Left cardiac atrium (tissue), 4 donors: ENCODE data around the gene PSD4. TPM values are rescaled to one million over a fixed set of nuclear protein-coding genes. Genes with fewer than 3 reads are reported as not detected.
A peak's percentile ranks its signal among the peaks of the same experiment; 100 is the strongest.

Source experiments
- ATAC-seq, 2 donors: fragments of 200-7000 bp; cut with Tn5 transposase; one replicate each; pipeline ENCODE4 v1.9.1; 2020; ENCODE audit warnings: mild to moderate bottlenecking in 2 of 2, moderate library complexity in 2 of 2
- DNase-seq: peaks from one replicate; pipeline ENCODE4 v3.0.0-alpha.2; 2020
- intact Hi-C, 2 donors: fragments of 100-400 bp; cut with DNase I; formaldehyde crosslinking; loops; one replicate each; pipeline versions ENCODE4 v1.14.1 to v1.15.1; 2022 to 2023
- total RNA-seq, 2 donors: library from RNA; stranded (reverse); fragmentation: NEBNext Ultra II Directional; extraction: Animal tissue kit (Norgen Biotek cat#: 25700); gene quantifications; one replicate each; pipeline ENCODE4 v1.2.1, GENCODE V29; 2021
- donor health status: DM: no; HTN: yes; CAD: no.
- donor health status: DM: no; HTN: yes; CAD: no; lungs with severe emphysema.
- donor health status: DM: yes; HTN: yes; CAD: no.
- donor health status: Dilated cardiomyopathy.

Gene PSD4
- total RNA-seq, 2 donors from 2014 or later, result 4.1 to 4.4 TPM

DNA sequence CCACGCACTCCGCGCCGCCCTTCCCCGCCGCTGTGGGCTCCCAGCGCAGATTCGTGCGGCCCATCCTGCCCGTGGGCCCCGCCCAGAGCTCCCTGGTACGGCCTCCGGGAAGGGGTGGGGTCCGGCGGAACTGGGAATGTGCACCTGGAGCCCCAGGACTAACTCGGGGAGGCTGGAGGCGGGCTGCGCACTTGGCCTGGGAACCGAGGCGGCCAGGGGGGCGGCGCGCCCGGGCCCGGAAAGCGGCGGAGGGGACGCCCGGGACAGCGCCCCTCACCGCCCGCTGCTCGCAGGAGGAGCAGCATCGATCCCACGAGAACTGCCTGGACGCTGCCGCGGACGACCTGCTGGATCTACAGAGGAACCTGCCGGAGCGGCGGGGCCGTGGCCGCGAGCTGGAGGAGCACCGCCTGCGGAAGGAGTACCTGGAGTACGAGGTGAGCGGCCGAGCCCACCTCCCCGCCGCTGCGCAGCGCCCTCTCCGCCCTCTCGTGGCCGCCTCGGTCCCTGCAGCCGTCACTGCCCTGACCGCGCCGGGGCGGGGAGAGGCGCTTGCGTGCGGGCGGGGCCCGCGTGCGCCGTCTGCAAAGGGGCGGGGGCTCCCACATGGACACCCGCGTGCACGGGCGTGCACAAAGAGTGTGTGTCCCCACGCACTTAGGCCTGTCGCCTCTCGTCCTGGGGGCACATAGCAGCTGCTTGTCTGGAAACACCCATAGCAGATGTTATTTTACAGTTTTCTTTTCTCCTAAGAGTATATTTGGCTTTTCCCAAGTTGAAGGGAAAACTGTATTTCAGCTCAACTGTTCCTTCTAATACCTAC lies 25.2 kb downstream of the PSD4 start:
- intact Hi-C loops, result loop anchor here in 1 of 2 donors (5.0 kb wide), 1 partner anchor 62 kb away; no protein-coding TSS in a partner anchor
- DNase-seq (peak; percentile 83), ATAC-seq (peak; percentile 91 to 93)

DNA sequence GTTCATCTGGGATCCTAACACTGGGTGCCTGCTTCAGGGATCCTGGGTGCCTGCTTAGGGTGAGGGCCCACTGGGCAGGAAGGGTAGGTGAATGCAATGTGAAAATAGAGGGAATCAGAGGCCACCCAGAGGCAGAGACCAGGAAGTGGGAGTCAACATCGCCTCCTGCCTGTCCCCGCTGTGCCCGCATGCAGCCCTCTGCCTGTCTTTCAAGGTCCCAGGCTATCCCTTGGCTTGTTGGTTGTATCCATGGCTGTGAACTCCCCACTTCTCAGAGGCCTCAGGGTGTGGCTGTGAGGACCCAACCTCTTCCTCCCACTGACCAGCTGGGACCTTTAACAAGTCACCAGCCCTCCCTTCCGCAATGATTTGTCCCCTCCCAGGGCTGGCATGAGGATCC lies 26.5 kb downstream of the PSD4 start:
- intact Hi-C loops, result loop anchor here (2.0 to 10.0 kb wide), 5 partner anchors 47 to 175 kb away; no protein-coding TSS in a partner anchor
- DNase-seq (no peak), ATAC-seq (no peak)

DNA sequence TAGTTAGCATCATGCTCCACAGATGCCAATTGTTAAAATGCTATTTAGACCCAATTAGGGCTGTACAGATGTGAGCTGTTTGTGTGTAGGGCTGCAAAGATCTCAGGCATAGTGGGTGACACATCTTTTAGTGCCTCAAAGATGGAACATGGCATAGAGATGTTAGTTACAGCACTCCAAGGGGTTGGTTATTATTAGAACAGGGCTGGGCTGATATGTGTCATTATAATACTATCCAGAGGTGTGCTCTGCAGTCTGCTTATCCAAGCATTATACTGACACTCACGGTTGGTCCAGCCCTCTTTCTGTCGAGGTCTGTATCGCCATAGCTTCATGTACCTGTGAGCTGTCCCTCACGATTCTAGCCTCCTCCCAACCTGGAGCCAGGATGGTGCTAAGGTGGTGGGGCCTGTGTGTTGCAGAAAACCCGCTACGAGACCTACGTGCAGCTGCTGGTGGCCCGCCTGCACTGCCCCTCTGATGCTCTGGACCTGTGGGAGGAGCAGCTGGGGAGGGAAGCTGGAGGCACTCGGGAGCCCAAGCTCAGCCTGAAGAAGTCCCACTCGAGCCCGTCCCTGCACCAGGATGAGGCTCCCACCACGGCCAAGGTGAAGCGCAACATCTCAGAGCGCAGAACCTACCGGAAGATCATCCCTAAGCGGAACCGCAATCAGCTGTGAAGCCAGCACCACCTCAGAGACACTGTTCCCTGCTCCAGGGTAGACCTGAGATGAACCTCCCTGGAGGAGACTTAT lies 27.1 kb downstream of the PSD4 start:
- ATAC-seq, result no peak
- DNase-seq, result no peak
- intact Hi-C loops, result loop anchor here (2.0 to 10.0 kb wide), 5 partner anchors 46 to 174 kb away; no protein-coding TSS in a partner anchor

DNA sequence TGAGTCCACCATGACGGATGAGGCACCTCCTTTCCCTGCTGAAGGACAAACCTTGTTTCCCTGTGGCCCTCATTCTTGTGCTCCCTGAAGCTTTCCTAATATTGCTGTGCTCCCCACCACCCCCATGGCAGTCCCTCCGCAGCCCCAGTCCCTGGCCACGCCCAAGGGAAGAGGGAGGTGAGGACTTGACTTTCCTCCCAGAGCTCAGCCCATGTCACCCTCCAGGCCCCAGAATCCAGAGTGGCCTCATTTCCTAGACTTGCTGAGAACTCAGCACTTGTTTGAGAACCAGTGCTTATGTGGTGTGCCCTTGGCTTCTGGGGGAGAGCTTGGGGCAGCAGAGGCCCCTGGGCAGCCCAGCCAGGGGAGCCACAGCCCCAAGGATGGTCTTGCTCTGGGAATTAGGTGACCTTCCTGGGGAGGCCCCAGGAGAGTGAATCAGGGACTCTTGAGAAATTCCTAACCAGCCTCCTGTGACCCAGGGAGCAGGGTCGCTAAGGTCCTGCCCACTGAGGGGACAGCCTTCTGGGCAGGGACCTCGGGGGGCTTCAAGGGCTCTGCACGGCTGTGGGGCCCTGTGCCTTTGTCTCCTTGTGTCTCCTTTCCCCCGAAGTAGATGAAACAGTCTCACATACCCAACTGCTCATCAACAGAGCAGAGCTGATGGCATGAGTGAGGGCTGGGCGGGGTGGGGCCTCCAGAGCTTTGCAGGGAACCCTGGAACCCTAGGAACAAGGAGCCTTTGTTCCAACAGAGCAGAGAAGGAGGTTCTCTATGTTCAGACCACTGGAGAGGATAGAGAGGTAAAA lies 27.9 kb downstream of the PSD4 start:
- intact Hi-C loops, result loop anchor here (2.0 to 10.0 kb wide), 5 partner anchors 46 to 173 kb away; no protein-coding TSS in a partner anchor
- ATAC-seq (no peak), DNase-seq (no peak)

DNA sequence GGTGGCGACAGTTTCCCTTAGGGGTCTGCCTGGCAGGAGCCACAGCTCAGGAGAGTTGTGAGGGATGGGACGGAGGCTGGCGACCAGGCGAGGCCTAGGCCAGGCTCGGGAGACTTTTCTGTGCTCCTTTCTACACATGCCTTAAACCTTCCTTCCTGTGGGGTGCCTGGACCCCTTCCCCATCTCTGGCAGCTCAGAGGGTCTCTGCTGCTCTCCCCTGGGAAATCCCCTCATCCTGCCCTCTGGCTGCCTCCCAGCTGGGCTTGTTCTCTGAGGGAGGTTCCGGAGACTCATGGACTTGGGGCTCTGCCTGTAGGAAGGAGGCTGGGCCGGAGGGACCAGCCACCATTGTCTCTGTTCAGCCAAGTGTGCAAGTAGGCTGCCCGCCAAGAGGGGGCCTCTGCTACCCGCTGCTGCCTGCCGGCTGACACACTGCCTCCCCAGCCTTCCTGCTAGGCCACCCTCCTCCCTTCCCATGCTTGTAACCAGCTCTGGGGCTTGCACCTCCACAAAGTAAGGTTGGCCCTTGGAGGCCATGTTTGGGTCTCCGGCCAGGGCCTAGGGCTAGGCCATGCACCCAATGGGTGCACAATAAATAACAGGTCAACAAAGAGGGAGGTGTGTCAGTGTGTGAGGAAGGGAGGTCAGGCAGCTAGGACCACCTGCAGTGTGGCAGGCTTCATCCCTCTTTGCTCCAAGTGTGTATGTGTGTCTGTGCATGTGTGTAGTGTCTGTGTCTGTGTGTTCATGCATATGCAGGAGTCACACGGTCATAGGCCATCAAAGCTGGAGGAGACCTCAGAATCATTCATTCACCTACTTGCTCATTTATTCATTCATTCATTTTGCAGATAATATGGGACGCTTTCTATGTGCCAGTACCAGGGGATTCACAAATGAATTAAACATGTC lies 28.8 kb downstream of the PSD4 start:
- intact Hi-C loops, result loop anchor here (5.0 to 10.0 kb wide), 4 partner anchors 45 to 172 kb away; no protein-coding TSS in a partner anchor
- ATAC-seq (no peak), DNase-seq (no peak)

DNA sequence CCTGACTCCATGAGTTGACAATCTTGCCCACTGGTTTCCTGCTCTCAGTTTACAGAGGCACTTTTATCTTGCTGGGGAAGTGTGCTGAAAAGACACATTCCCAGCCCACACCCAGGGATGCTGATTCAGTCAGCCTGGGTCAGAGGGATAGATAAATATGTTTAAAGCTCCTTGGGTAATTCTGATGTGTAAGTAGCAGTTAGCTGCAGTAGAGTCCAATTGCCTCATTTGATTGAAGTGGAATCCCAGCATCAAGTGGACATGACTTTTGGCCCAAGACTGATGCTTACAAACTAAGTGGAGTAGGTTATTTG lies 29.4 kb downstream of the PSD4 start:
- no peak for DNase-seq
- ATAC-seq, result no peak
- intact Hi-C loops, result loop anchor here (5.0 to 10.0 kb wide), 4 partner anchors 44 to 172 kb away; no protein-coding TSS in a partner anchor

DNA sequence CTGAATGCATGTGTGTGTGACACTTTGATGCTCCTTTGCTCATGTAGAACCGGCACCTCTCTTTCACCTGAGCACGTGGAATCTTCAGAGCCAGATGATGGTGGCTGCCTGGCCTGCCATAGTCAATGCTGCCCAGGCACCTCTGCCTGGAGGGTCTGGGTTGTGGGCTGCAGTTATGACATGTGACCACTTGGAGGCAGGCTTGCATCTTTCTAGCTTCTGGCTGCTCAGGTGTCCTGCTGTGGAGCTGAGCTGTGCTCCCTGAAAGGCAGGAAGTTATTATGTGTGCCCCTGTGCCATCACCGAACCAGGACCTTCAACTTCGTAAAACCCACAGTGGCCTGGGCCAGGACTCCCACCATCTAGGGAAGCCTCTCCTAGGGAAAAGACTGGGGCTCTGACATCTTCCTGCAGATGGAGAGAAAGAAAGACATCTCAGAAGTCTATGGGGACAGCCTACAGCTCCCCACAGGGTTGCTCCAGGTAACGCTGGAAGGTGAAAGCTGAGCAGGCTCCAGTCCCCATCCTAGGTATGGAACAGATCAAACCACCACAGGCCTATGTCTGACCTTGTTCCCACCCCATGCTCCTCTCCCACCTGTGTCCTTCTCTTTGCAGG lies 30.2 kb downstream of the PSD4 start:
- peak; percentile 68 to 75 for ATAC-seq
- intact Hi-C loops, result loop anchor here (2.0 to 10.0 kb wide), 5 partner anchors 43 to 171 kb away; no protein-coding TSS in a partner anchor
- DNase-seq, result peak; percentile 69

DNA sequence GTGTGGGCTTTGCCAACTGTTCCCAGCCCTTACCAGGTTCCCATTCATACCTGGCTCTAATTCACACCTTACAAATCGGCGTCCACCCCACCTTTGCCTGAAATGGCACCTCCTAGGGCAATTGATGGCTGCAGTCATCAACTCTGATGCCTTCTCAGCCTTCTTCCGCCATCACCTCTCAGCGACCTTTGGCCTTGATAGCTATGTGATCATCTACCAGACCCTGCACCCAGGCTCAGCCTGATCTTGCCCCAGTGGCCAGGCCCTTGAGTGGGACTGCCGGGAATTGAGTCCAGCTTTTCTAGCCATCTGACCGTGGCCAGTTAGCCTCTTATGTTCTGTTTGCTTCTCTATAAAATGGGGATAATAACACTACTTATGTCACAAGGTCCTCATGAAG lies 32.5 kb downstream of the PSD4 start:
- ATAC-seq (no peak), DNase-seq (no peak)
- intact Hi-C loops, result loop anchor here in 1 of 2 donors (10.0 kb wide), 1 partner anchor 169 kb away; no protein-coding TSS in a partner anchor

DNA sequence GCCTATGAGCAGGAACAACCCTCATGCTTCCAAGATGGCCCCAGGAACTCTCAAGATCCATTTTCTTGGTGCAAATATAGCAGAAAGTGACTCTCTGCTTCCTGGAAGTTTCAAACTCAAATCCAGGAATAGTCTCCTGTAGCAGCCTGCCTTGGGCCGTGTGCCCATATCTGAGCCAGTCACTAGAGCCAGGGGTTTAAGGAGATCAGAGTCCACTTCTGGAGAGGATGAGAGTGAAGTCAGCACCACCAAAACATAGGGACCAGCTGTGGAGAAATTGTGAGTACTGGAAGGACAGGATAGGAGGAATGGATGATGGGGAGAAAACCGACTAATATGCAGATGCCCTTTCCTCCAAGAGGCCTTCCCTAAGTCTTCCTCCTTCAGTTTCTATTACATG lies 33.2 kb downstream of the PSD4 start:
- DNase-seq (no peak), ATAC-seq (no peak)
- intact Hi-C loops, result loop anchor here in 1 of 2 donors (10.0 kb wide), 1 partner anchor 168 kb away; no protein-coding TSS in a partner anchor

DNA sequence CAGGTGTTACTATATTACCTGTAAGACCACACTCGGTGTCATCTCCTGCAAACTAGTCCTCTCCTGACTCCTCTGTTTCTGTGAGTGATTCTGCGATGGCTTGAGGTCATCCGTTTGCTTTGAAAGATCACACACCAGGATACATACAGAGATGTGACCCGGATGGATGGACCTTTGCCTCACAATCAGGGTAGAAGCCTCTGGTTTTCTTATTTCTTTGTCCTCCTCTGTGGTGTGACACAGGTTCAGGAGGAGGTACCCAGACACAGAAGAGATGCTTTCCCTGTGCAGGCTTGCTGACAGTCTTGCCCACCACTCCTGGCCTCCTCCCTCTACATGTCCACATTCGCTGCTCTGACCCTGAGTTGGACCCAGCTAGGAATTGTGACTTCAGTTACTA lies 34.6 kb downstream of the PSD4 start:
- intact Hi-C loops, result loop anchor here in 1 of 2 donors (10.0 kb wide), 1 partner anchor 166 kb away; no protein-coding TSS in a partner anchor
- ATAC-seq (no peak), DNase-seq (no peak)

DNA sequence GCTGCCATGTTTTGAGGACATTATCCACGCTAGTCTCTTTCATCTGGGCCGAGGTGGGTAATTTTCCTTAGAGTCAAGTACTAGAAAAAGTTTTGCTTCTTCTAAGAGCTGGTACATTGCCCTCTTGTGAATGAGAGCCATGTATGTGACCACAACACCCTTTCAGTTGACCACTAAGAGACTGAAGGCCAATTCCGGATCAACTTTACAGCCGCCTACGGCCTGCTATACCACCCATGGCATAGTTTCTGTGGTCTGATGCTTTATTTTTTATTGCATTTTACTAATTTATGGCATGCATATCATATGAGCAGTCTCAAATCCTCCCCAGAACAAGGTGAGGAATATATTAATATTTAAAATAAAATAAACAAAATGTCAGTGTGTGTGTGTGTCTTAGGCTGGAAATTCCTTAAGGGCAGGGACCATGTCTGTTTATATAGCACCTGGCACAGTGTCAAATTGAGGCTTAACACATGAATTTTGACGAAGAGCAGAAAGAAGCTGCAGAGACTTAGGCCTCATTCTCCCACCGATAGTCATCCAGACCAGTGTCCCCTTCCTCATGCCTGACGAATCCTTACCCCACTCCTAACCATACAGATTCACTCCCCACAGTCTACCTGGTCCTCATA lies 35.4 kb downstream of the PSD4 start:
- ATAC-seq (no peak), DNase-seq (no peak)
- intact Hi-C loops, result loop anchor here in 1 of 2 donors (10.0 kb wide), 1 partner anchor 166 kb away; no protein-coding TSS in a partner anchor

DNA sequence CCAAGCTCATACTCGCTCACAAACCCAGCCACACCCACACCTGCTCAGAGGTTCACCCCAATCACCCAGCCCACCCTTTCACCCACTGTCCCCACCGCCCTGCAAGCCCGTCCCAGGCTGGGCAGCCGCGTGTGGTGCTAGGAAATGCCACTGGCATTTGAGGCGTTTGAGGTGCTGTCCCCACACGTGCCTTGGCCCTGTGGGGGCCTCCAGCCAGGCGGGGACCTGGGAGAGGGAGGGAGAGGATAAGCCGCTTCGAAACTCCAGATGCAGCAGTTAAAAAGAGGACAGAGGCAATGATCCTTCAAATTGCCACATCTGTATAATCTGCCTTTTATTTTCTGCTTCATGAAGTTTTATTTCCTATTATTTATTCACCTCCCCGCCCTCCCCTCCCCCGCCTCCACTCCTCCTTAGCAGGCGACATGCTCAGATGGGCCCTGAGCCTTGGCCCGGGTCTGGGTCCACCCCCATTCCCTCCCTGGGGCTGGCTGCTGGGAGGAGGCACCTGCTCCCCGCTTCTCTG lies 35.9 kb downstream of the PSD4 start:
- DNase-seq (no peak), ATAC-seq (no peak)
- intact Hi-C loops, result loop anchor here in 1 of 2 donors (10.0 kb wide), 1 partner anchor 165 kb away; no protein-coding TSS in a partner anchor

DNA sequence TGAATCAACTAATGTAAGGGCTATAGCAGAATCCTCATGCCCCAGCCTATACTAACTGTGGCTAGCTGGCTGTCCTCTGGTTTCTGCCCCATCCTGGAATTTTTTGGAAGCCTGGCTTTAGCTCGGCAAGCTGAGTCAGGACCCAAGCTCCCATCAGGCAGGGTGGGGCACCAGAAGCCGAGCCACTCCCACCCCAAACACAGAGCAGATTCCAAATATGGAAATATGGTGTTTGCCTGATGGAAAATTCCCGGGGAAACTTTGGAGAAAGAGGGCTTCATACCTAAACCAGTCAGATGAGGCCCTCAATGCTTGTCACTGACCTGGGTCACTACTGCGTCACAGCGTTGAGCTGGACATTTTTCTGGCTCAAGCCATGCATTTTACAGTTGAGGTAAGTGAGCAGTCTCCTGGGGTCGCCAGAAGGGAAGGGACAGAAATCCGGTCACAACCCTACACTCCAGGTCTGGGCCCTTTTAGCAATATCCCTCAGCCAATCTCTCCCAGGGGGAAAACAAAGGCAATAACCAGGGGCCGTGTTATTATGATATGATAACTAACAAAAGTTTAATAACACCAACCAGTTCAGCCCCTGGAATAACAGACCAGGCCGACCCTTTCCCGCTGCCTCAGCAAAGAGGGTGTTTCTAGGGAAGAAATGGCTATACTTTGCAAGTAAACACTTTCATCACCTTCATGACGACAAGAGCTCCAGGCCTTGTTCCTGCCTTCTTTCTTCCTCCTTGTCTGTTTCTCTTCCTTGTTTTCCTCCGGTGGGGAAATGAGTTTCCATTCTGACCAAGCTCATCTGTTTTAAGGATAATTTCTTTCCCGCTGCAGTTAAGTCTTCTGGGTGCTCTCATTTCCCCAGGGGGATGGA lies 37.7 kb downstream of the PSD4 start:
- intact Hi-C loops, result no loop called here
- DNase-seq, result peak; percentile 61
- peak in 1 of 2 donors; percentile 82 for ATAC-seq

DNA sequence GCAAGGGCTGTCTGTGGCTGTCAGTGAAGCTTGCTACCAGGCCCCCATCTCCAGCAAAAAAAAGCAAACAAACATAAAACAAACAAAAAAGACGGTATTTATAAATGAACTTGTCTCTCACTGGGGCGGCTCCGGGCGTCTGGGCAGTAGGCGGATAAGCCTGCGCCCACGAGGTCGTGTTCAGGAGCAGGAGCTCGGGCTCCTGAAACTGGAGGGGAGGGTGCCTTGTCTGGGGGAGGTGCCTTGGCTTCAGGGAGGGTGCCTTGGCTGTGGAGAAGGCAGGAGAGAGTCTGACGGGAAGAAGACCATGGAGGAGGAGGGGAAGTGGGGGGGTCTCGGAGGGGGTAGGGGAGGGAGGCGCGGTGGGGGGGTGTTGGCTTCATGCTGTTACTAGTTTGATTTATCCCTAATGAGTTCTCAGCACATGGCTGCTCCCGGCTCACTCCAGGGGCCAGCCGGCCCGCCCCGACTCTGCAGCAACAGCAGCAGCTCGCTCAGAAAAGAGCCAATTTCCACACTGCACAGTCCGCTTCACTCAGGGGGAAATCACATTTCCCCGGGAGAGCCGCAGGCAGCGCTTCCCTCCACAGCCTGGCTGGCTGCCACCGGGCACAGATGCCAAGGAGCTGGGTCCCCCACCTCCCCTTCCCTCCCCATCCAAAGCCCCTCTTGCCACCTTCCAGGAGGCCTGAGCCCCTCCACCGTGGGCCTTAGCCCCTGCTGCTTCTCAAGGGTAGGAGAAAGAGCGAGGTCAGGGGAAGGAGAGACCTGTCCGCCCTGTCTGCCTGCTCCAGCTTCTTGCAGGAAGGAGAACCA lies 38.7 kb downstream of the PSD4 start:
- ATAC-seq (peak; percentile 46 to 83), DNase-seq (peak; percentile 66)
- intact Hi-C loops, result no loop called here
